WTC11 (cell line): ENCODE data around the gene STK39.

Source experiments
- CREB1 ChIP-seq: sonication (generic); formaldehyde crosslinking; IDR thresholded peaks from 2 replicates; pipeline ENCODE4 v1.8.0; 2023; ENCODE audit warnings: mild to moderate bottlenecking, missing genetic modification reagents
- ELF4 ChIP-seq: sonication (generic); formaldehyde crosslinking; IDR thresholded peaks from 2 replicates; pipeline ENCODE4 v1.8.1; 2022; ENCODE audit warnings: low read depth, mild to moderate bottlenecking, moderate library complexity, missing genetic modification reagents
- FOXK1 ChIP-seq: sonication (generic); formaldehyde crosslinking; IDR thresholded peaks from 2 replicates; pipeline ENCODE4 v1.8.0; 2022; ENCODE audit warnings: mild to moderate bottlenecking, moderate library complexity, missing genetic modification reagents
- SOX15 ChIP-seq: fragments of 250-450 bp; sonication (Bioruptor Pico); IDR thresholded peaks from 2 replicates; pipeline ENCODE4 v1.9.0; 2021; ENCODE audit warnings: mild to moderate bottlenecking
- USF2 ChIP-seq: sonication (generic); formaldehyde crosslinking; IDR thresholded peaks from 2 replicates; pipeline ENCODE4 v1.8.1; 2023; ENCODE audit warnings: mild to moderate bottlenecking, missing genetic modification reagents, moderate library complexity
- ZNF416 ChIP-seq: fragments of 250-450 bp; sonication (Bioruptor Pico); IDR thresholded peaks from 2 replicates; pipeline ENCODE4 v1.9.0; 2021; ENCODE audit warnings: mild to moderate bottlenecking, inconsistent platforms
- TF ChIP-seq, protein P1 (sequence below): sonication (generic); formaldehyde crosslinking; IDR thresholded peaks from 2 replicates; pipeline ENCODE4 v1.8.0; 2022; ENCODE audit warnings: mild to moderate bottlenecking, missing genetic modification reagents
- TF ChIP-seq, protein P2 (sequence below): sonication (generic); formaldehyde crosslinking; IDR thresholded peaks from 2 replicates; pipeline ENCODE4 v1.8.1; 2023; ENCODE audit warnings: mild to moderate bottlenecking, missing genetic modification reagents
- TF ChIP-seq, protein P3 (sequence below): fragments of 200-600 bp; IDR thresholded peaks from 2 replicates; pipeline ENCODE4 v1.8.0; 2022; ENCODE audit warnings: antibody characterized with exemption
- TF ChIP-seq, protein P4 (sequence below): sonication (generic); formaldehyde crosslinking; IDR thresholded peaks from 2 replicates; pipeline ENCODE4 v1.8.1; 2022; ENCODE audit warnings: low read depth, missing genetic modification reagents, borderline replicate concordance

GRCh38 chr2:168056242-168056787, 191.1 kb downstream of the STK39 start:
- TF ChIP-seq ELF4 (CRISPR knock-in tag) (no peak), FOXK1 (CRISPR knock-in tag) (no peak), CREB1 (CRISPR knock-in tag) (no peak), SOX15 (no peak), ZNF416 (CRISPR knock-in tag) (no peak), USF2 (CRISPR knock-in tag) (no peak)
- TF ChIP-seq, protein P1, sequence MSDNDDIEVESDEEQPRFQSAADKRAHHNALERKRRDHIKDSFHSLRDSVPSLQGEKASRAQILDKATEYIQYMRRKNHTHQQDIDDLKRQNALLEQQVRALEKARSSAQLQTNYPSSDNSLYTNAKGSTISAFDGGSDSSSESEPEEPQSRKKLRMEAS (CRISPR knock-in tag), result no peak
- TF ChIP-seq, protein P2, sequence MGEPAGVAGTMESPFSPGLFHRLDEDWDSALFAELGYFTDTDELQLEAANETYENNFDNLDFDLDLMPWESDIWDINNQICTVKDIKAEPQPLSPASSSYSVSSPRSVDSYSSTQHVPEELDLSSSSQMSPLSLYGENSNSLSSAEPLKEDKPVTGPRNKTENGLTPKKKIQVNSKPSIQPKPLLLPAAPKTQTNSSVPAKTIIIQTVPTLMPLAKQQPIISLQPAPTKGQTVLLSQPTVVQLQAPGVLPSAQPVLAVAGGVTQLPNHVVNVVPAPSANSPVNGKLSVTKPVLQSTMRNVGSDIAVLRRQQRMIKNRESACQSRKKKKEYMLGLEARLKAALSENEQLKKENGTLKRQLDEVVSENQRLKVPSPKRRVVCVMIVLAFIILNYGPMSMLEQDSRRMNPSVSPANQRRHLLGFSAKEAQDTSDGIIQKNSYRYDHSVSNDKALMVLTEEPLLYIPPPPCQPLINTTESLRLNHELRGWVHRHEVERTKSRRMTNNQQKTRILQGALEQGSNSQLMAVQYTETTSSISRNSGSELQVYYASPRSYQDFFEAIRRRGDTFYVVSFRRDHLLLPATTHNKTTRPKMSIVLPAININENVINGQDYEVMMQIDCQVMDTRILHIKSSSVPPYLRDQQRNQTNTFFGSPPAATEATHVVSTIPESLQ (CRISPR knock-in tag), result no peak
- TF ChIP-seq, protein P3, sequence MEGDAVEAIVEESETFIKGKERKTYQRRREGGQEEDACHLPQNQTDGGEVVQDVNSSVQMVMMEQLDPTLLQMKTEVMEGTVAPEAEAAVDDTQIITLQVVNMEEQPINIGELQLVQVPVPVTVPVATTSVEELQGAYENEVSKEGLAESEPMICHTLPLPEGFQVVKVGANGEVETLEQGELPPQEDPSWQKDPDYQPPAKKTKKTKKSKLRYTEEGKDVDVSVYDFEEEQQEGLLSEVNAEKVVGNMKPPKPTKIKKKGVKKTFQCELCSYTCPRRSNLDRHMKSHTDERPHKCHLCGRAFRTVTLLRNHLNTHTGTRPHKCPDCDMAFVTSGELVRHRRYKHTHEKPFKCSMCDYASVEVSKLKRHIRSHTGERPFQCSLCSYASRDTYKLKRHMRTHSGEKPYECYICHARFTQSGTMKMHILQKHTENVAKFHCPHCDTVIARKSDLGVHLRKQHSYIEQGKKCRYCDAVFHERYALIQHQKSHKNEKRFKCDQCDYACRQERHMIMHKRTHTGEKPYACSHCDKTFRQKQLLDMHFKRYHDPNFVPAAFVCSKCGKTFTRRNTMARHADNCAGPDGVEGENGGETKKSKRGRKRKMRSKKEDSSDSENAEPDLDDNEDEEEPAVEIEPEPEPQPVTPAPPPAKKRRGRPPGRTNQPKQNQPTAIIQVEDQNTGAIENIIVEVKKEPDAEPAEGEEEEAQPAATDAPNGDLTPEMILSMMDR, result no peak
- TF ChIP-seq, protein P4, sequence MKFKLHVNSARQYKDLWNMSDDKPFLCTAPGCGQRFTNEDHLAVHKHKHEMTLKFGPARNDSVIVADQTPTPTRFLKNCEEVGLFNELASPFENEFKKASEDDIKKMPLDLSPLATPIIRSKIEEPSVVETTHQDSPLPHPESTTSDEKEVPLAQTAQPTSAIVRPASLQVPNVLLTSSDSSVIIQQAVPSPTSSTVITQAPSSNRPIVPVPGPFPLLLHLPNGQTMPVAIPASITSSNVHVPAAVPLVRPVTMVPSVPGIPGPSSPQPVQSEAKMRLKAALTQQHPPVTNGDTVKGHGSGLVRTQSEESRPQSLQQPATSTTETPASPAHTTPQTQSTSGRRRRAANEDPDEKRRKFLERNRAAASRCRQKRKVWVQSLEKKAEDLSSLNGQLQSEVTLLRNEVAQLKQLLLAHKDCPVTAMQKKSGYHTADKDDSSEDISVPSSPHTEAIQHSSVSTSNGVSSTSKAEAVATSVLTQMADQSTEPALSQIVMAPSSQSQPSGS (CRISPR knock-in tag), result no peak
